NT2/D1 (cell line): Measurements from ENCODE around the gene OPTC.

ENCODE experiments used
- SUZ12 ChIP-seq: IDR thresholded peaks from 2 replicates; pipeline ENCODE4 v1.6.1; 2011; ENCODE audit not compliant: insufficient read length, insufficient read depth; ENCODE audit errors: extremely low read depth
- ZNF274 ChIP-seq: IDR thresholded peaks from 2 replicates; pipeline ENCODE4 v1.6.1; 2011; ENCODE audit warnings: mild to moderate bottlenecking, low read depth, low read length

DNA sequence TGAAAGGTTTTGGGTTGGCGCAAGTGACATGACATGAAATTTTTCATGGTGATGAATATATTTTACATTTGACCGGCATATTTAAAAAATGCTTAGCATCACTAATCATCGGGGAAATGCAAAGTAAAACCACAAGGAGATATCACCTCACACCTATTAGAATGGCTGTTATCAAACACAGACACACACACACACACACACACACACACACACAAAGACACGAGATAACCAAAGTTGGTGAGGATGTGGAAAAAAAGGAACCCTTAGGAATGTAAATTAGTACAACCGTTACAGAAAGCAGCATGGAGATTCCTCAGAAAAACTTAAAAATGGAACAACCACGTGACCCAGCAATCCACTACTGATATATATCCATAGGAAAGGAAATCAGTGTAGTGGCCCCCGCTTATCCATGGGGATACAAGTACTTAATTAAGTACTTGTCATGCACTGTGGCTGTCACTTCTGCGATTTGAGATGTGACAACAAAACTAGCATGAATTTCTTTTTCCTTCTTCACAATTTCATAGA lies 34.2 kb upstream of the OPTC start:
- TF ChIP-seq ZNF274: no peak
- no peak for TF ChIP-seq SUZ12
